ENCODE results near the gene IPO7. TPM values are rescaled to one million over a fixed set of nuclear protein-coding genes. Genes with fewer than 3 reads are reported as not detected.

IPO7 gene
- total and polyA plus RNA-seq, 2 of the 13 experiments (the other 11 are each of a cell fraction or from before 2014, with no cell fraction given), result 59.4 to 98.4 TPM

DNA sequence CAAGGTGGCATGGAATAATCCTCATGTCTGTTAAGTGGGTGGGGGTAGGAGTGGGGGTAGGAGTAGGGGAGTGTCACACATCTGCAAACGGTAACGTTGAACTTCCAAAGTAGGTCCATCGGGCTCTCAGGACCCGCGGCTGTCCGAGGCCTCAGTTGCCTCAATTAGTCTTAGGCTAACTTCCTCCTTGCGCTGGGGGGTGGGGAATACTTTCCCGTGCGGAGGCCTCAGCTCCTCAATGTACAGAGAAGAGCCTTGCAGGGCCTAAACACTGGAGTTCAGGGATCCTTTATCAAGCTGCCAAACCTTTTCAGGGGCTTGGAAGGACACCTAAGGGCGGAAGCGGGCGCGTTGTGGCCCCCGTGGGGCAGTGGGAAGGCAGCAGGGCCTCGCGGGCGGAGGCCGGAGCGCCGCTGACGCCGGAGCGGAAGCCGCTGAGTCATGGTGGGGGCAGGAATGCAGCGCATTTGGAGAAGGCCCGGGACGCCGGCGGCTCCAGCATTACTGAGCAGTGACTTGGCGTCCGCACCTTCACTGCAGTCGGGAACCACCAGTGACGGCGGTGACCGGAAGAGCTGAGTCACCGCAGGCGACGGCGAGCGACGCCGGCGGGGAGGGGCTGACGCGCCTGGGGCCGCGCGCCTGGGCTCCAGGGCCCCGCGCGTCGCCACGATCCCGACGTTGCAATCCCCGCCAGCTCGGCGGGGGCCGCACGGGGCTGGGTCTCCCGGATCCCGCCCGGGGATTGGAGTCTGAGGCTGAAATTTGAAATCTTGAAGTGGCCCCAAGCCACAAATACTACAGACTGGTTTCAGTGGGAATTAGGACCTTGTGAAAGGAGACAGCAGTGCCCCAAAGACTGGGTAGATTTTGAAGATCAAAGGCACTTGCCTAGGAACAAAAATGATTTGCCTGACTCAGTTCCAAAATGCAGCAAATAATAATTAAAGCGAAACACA is 20.2 kb upstream of the IPO7 start (continued):
- TF ChIP-seq, protein P1, sequence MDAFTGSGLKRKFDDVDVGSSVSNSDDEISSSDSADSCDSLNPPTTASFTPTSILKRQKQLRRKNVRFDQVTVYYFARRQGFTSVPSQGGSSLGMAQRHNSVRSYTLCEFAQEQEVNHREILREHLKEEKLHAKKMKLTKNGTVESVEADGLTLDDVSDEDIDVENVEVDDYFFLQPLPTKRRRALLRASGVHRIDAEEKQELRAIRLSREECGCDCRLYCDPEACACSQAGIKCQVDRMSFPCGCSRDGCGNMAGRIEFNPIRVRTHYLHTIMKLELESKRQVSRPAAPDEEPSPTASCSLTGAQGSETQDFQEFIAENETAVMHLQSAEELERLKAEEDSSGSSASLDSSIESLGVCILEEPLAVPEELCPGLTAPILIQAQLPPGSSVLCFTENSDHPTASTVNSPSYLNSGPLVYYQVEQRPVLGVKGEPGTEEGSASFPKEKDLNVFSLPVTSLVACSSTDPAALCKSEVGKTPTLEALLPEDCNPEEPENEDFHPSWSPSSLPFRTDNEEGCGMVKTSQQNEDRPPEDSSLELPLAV (CRISPR knock-in tag; conservative IDR thresholded peaks at IDR 0.05; ENCODE audit: low read depth), result no peak
- TF ChIP-seq ZNF780A (CRISPR knock-in tag; IDR thresholded peaks at IDR 0.05) (no peak), POGZ (CRISPR knock-in tag; IDR thresholded peaks at IDR 0.05) (peak; percentile 92; the same call in 1 of the 2 replicates), SSRP1 (CRISPR knock-in tag; IDR thresholded peaks at IDR 0.05) (no peak; the same call in 1 of the 2 replicates), CBX1 (IDR thresholded peaks at IDR 0.05; ENCODE audit: low read depth) (no peak), ZNF251 (CRISPR knock-in tag; IDR thresholded peaks at IDR 0.05) (no peak), CREB1 (IDR thresholded peaks at IDR 0.05) (peak; percentile 92), CREB1 (CRISPR knock-in tag; IDR thresholded peaks at IDR 0.05) (peak; percentile 83), TCF7L2 (IDR thresholded peaks at IDR 0.05; ENCODE audit: low read depth, low read length) (no peak), ZFX (CRISPR knock-in tag; IDR thresholded peaks at IDR 0.05; ENCODE audit: low read depth) (peak; percentile 98), EEA1 (CRISPR knock-in tag; IDR thresholded peaks at IDR 0.05; ENCODE audit: borderline replicate concordance) (no peak), TEAD2 (CRISPR knock-in tag; IDR thresholded peaks at IDR 0.05) (no peak), KLF12 (CRISPR knock-in tag; IDR thresholded peaks at IDR 0.05; ENCODE audit: borderline replicate concordance) (peak; percentile 76; the same call in 1 of the 2 replicates), REPIN1 (CRISPR knock-in tag; IDR thresholded peaks at IDR 0.05; ENCODE audit: borderline replicate concordance, low read depth) (peak; percentile 83; the same call in 1 of the 2 replicates), RFX5 (IDR thresholded peaks at IDR 0.05; ENCODE audit: low read depth, low read length) (peak; percentile 65; the same call in 1 of the 2 replicates), IKZF1 (IDR thresholded peaks at IDR 0.05) (no peak), ZNF605 (CRISPR knock-in tag; IDR thresholded peaks at IDR 0.05) (peak; percentile 89), BRD4 (CRISPR knock-in tag; IDR thresholded peaks at IDR 0.05) (peak; percentile 89; the same call in 1 of the 2 replicates), ZNF556 (CRISPR knock-in tag; IDR thresholded peaks at IDR 0.05; ENCODE audit: borderline replicate concordance) (peak; percentile 89), KLF16 (CRISPR knock-in tag; IDR thresholded peaks at IDR 0.05) (peak in 1 of 2 experiments; percentile 92; a peak in 2 of 4 replicates), MXI1 (IDR thresholded peaks at IDR 0.05; ENCODE audit: borderline replicate concordance, low read depth, low read length) (peak; percentile 90; the same call in 1 of the 3 replicates), SMAD1 (CRISPR knock-in tag; IDR thresholded peaks at IDR 0.05; ENCODE audit: borderline replicate concordance, low read depth) (peak; percentile 41; the same call in 1 of the 2 replicates), MAZ (IDR thresholded peaks at IDR 0.05; ENCODE audit: borderline replicate concordance, low read depth, low read length) (peak; percentile 94), MAZ (CRISPR knock-in tag; IDR thresholded peaks at IDR 0.05; ENCODE audit: low read depth) (peak; percentile 98), KDM3A (CRISPR knock-in tag; IDR thresholded peaks at IDR 0.05; ENCODE audit: low read depth) (peak; percentile 82; the same call in 1 of the 2 replicates)
- TF ChIP-seq, protein P2, sequence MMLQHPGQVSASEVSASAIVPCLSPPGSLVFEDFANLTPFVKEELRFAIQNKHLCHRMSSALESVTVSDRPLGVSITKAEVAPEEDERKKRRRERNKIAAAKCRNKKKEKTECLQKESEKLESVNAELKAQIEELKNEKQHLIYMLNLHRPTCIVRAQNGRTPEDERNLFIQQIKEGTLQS (CRISPR knock-in tag; IDR thresholded peaks at IDR 0.05), result peak; percentile 89
- TF ChIP-seq, protein P3, sequence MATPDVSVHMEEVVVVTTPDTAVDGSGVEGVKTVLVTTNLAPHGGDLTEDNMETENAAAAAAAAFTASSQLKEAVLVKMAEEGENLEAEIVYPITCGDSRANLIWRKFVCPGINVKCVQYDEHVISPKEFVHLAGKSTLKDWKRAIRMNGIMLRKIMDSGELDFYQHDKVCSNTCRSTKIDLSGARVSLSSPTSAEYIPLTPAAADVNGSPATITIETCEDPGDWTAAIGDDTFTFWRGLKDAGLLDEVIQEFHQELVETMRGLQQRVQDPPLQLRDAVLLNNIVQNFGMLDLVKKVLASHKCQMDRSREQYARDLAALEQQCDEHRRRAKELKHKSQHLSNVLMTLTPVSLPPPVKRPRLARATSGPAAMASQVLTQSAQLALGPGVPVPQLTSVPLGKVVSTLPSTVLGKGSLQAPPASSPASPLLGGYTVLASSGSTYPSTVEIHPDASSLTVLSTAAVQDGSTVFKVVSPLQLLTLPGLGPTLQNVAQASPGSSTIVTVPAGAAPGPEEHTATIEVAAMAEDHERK (CRISPR knock-in tag; IDR thresholded peaks at IDR 0.05; ENCODE audit: low read depth), result peak; percentile 85

Data from HepG2 (cell line).